ENCODE data around the gene SUGT1.
"Not testable (repeated sequence)": the region's sequence is repeated elsewhere in the genome, so short reads cannot be mapped to it uniquely, and the experiment has no call there.

Gene SUGT1

GRCh38 chr13:52652196-52652979, at the start of gene SUGT1:
Gene SUGT1, plus strand, starts transcription at chr13:52652836. Its CDS starts 85 bp downstream, at chr13:52652921.
- DNase-seq = peak; percentile 91 to 100 (median 98)

- not testable (repeated sequence) for DNase-seq
These were observed 49.3 kb upstream of the SUGT1 start for GRCh38 chr13:52603316-52603715.

DNA sequence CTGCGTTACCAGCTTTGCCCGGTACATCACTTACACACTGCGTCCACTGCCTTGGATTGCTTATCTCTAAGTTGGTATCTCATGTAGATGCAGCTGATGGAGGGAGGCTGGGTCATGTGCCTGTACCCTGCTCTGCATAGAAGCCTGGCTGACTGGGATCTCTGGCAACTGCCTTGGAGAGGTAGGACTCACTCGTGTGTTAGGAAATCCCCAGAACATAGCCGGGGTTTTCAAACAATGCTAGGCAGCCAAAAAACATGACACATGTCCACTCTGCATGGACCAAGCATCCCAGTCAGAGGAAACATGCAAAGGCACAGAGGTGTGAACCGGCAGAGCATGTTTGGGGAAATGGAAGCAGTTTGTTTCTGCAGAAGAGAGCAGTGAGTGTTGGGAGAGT, 46.5 kb upstream of the SUGT1 start:
- not testable (repeated sequence) for DNase-seq

GRCh38 chr13:52606795-52607194, 45.8 kb upstream of the SUGT1 start:
- DNase-seq = not testable (repeated sequence)

GRCh38 chr13:52608184-52608583, 44.5 kb upstream of the SUGT1 start:
- not testable (repeated sequence) for DNase-seq

DNA sequence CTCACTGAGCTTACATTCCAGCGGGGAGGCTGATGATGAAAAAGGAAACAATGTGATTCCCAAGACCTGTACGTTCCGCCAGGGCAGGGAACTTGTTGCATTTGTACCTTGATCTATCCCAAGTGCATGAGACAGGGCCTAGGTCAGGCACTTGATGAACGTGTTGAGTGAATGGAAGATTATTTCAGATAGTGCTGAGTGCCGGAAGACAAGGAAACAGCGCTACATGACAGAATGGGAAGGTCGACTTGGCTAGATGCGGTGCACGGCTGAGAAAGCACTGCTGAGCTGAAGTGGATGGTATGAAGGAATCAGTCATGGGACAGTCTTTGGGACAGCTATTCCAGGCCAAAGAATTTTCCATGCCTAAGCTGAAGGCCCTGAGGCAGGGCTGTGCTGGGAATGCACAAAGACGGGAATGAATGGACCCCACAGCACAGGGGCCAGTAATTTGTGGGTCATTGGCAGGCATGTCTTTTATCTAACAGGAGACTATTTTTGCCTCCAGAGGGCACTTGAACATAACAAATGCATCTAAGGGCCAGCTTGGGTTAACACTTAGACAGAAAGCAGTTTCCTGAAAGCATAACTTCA, 43.5 kb upstream of the SUGT1 start:
- DNase-seq = peak in 6 of 14 donors; percentile 3 to 51 (median 20)

DNA sequence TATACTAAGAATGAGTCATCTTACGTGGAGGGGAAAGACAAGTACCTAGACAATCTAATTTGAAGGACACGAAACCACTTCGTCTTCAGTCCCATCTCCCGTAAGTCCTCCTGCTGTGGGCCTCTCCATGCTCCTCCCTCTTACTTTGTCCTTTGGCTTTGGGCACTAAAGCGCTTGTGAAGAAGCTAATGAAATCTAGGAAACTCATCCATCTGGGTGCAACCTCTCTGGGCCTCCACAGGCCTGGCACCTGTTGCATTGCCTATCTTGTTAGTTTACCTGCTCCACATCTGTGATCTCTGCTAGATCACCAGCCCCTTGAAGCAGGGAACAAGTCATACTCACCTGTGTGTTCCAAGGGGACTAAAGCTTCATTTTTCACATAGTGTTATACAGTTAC, 42.5 kb upstream of the SUGT1 start:
- DNase-seq = not testable (repeated sequence)

DNA sequence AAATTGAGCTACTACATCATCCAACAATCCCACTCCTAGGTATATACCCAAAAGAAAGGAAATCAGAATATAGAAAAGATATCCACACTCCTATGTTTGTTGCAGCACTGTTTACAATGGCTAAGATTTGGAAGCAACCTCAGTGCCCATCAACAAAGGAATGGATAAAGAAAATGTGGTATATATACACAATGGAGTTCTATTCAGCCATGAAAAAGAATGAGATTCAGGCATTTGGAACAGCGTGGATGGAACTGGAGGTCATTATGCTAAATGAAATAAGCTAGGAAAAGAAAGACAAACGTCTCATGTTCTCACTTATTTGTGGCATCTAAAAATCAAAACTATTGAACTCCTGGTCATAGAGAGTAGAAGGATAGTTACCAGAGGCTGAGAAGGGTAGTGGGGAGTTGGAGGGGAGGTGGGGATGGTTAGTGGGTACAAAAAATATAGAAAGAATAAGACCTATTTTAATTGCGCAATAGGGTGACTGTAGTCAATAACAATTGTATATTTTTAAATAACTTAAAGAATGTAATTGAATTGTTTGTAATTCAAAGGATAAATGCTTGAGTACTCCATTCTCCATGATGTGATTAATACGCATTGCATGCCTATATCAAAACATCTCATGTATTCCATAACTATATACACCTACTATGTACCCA, 37.4 kb upstream of the SUGT1 start:
- DNase-seq = no peak

DNA sequence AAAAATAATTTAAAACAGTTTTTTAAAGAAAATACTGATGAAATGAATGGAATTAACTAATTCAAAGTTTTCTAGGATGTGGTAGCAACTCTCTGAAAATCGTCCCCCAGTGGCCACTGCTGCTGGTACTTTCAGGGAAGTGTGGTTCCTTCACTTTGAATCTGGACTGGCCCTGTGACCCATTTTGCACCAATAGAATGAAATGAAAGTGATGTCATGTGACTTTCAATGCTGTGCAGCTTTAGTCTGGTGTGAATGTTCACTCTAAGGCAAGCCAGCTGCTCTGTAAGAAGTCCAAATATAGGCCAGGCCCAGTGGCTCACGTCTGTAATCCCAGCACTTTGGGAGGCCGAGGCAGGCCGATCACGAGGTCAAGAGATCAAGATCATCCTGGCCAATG, 36.8 kb upstream of the SUGT1 start:
- DNase-seq = no peak

GRCh38 chr13:52617070-52618060, 35.3 kb upstream of the SUGT1 start:
- DNase-seq = peak; percentile 18 to 90 (median 68)

DNA sequence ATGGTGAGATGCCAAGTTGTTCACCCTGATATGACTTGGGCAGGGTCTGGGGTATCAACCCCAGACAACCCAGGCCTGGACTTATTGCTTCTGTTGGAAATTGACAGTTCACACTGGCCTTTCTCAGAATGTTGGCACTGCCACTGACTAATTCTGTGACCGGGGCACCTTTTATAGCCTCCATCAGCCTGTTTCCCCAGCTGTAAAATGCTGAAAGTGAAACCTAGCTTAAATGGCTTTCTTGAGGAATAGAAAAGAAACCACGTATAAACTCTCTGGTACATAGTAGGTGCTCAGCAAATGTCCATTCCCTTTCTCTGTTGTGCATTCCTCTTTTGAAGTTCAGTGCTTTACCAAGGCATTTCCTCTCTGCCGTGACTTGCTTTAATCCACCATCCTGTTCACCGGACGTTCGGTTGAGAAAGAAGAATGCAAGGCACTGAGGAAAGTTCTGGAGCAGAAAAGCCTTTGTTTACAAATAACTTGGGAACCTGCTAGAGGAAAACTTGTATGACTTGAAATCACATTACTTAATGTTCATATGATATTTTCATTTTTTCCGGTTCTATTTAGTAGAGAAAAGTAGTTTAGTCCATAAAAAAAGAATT, 21.4 kb upstream of the SUGT1 start:
- DNase-seq = not testable (repeated sequence)

GRCh38 chr13:52638666-52639328, 13.8 kb upstream of the SUGT1 start:
- no peak for DNase-seq

DNA sequence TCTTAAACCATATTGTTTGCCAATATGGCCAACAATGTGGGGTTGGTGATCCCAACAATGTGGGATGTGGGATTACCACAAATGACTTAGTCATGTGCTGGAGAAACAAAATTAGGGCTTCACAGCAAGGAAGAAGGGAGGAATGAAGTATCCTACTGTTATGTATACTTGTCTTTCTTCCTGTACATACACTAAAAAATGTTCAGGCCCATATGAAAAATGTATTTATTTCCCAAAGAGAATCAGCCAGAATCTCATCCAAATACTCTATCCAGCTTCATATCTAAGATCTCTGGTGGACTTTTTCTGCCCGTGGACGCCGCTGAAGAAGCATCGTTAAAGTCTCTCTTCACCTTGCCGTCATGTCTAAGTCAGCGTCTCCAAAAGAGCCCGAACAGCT, 10.5 kb upstream of the SUGT1 start, which contains the start of gene HNRNPA1L2:
HNRNPA1L2 (plus strand) TSS at position 301 of the 400 bp plus-strand sequence; CDS start at position 363, 62 bp downstream.
- DNase-seq = no peak

- DNase-seq = no peak
These were observed 8.5 kb upstream of the SUGT1 start for GRCh38 chr13:52644108-52644507.

DNA sequence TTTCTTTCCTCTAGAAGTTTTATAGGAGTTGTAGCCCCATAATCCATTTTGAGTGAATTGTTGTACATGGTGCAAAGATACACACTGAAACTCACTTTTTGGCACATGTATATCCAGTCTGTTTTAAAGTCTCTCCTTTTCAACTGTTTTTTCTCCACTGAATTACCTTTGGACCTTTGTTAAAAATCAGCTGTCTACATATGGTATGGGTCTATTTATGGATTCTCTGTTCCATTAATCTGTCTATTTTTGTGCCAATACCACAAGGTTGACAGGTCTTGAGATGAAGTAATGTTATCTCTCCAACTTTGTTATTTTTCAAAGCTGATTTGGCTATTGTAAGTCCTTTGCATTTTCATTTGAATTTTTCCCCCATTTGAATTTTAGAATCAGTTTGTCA, 5.7 kb upstream of the SUGT1 start:
- no peak for DNase-seq

DNA sequence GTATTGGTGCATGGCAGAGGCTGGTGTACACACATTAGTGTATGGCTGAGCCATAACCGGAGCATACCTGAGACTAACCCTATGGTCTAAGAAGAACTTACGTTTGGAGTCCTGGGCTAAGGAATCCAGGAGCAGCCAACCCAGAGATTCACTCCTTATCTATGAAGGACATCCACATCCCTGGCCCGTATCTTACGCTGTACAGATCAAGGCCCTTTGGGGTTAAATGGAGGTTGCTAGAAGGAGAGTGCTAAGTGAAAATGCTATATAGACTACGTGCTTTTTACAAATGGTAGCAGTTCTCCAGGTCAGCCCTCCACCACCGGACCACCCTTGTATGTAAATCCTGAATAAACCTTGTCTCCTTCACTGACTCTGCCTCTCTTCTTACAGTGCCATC, 1.9 kb upstream of the SUGT1 start:
- no peak for DNase-seq

GRCh38 chr13:52651897-52652195, 790 bp upstream of the SUGT1 start:
- DNase-seq = no peak

- peak in 1 of 14 donors; percentile 81 for DNase-seq
These were observed 306 bp downstream of the SUGT1 start for GRCh38 chr13:52652980-52653303.

DNA sequence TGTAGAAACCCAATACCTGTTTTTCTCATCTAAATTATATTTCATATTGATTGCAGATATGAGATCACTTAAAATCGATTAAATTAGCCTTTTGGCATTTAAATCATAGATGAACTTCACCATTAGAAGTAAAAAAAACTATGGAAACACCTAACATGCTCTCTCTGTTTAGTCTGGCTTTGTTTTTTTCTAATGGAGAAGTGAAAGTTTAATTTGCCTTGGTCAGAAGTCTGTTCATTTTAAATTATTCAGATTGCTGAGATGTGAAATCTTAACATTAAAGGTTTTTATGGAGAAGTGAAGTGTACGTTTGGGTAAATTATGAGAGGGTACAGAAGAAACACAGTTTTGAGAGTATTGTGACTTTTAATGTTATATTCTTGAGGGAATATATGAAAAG, 6.7 kb downstream of the SUGT1 start:
- DNase-seq = no peak

- no peak for DNase-seq
These were observed 11.6 kb downstream of the SUGT1 start for GRCh38 chr13:52664272-52664671.

DNA sequence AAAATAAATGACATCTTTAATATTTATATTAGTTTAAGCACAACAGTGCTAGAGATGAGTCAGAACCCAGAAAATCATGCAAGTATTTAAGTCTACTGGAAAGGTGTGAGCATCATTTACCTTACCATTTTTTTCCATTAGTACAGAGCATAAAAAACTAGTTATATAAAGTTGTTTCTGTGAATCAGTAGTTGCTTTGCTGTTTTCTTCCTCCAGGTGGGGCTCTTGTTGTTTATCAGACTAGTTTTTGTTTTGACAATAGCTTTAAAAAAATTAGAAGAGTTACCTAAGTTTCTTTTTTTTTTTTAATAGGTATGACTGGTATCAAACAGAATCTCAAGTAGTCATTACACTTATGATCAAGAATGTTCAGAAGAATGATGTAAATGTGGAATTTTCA, 12.7 kb downstream of the SUGT1 start:
- DNase-seq = no peak

DNA sequence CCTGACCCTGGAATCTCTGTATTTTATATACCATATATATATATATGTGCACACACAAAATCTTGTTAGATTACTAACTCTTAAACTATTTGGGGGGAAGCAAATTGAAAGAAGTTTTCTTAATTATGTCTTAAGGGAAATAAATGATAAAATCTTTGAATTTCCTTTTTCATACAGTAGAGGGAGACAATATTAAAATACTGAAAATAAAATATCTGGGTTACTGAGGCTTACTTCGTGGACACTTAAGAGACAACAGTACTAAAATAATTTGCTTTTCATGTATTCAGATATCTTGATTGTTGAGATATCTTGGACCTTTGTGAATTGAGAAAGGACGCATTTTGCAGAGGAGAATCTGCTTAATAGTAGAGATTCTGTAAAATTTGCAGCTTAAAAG, 17.0 kb downstream of the SUGT1 start:
- DNase-seq = no peak
